GM21360 (cell line): Measurements from ENCODE around the gene FXYD1.

Experiments
- ATAC-seq: cut with Tn5 transposase; IDR thresholded peaks from one replicate; pipeline ENCODE4 v1.9.1; 2021; ENCODE audit warnings: mild to moderate bottlenecking, moderate library complexity; ENCODE audit not compliant: unreplicated experiment

Gene FXYD1

GRCh38 chr19:35184267-35184666 lies 45.6 kb downstream of the FXYD1 start:
- no peak for ATAC-seq

DNA sequence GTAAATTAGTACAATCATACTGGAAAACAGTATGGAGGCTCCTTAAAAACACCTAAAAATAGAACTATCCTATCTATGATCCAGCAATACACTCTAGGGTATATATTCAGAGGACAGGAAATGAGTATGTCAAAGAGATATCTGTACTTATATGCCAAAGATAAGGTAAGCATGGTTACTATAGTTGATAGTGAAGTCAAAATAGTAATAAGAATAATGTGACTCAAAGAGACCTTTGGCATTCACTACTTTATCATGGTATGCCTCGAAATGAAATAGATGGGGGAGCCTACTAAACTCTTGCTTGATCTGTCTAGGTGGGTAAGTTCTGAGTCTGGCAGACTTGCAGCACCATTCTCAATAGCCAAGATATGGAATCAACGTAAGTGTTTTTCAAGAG lies 46.3 kb downstream of the FXYD1 start:
- ATAC-seq = no peak
